NOMO-1 treated with DMSO at 0.1 percent for 48 hours (cell line): Measurements from ENCODE around the gene SPIN1.

Experiments used
- DNase-seq: peaks from one replicate; lab custom pipeline; 2025; ENCODE audit not compliant: unreplicated experiment; lab: John Stamatoyannopoulos, UW

Gene SPIN1

DNA sequence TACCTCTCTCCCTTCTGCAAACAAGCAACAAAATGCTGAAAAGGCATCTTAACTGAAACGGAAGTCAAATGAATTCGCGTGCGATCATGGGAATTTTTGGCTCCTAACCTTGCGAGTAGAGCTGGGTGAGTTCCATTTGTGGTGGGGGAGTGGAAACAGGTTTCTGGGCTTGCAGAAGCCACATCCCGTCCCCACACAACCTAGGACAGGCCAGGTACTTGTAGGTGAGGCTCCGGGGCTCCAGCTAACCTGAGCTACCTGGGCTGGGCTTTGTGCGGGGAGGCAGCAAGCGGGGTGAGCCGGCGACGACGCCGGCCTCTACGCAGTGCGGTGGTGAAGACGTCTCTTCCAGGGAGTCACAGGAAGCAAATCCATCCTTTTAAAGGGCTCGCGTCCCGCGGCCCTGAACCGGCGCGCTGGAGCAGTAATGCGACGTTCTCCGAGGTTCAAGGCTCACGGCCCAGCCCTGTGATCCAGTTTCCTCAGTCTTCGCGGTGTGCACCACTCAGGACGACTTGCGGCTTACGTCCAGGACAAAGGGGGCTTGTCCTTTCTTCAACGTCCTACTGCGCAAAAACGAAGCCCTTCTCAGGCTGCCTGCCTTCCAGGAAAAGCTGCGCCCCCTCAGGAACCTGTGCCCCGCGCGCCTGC is 567 bp upstream of the SPIN1 start:
- peak; percentile 24 for DNase-seq

DNA sequence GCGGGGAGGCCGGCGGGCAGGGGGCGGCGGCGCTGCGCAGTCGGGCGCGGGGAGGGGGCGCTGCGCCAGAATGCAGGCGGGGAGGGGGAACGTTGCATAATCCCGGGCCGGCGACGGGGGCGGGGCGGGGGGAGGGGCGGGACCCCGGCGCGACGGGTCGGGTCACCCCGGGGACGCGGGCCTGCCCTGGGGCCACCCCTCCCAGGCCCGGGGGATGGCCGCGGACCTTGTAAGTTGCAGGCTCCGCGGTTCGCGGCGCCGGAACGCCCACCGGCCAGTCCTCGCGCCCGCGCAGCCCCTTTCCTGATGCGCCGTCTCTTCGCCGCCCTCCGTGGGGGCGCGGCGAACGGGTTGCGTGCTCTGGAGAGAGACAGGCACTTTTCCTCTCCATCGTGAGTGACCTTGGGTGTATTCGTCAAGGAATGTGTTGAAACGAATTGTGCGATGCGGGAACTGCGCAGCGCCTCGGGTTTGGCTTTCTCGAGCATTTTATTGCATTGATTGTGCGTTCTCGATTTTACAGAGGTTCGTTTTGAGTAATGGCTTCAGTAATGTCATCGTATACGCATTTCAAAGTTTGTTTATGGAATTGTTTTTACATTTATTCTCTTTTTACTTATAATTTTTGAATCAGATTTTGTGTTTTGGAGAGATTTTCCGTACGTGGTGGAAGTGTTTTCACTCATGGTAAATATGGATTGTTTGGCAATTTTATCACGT is 802 bp downstream of the SPIN1 start:
- DNase-seq, result peak; percentile 27

DNA sequence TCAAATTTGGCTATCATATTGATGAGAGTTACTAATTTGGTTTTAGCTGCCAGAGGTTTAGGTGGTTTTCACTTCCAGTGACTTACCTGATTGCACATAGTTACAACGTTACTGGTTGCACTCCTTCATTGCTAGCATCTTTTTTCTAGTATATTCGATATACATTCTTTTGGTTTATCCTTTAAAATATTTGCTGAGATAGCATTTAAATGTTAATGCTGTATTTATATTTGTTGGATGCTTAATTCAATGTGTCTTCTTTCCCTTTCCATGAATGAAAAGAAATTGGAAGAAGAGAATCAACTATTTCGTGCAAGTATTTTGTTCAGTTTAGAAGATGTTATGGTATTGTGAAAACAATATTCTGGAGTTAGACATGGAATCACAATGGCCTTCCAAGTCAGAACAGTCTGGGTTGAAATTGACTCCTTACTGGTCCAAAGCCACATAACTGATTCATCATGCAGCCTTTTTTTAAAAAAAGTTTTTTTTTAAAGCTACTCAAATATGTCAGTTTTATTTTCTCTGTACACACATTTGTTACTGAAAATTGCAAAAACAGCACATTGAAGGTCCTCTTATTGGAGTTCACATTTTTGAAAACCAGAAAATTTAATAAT is 2.2 kb downstream of the SPIN1 start:
- DNase-seq, result no peak

DNA sequence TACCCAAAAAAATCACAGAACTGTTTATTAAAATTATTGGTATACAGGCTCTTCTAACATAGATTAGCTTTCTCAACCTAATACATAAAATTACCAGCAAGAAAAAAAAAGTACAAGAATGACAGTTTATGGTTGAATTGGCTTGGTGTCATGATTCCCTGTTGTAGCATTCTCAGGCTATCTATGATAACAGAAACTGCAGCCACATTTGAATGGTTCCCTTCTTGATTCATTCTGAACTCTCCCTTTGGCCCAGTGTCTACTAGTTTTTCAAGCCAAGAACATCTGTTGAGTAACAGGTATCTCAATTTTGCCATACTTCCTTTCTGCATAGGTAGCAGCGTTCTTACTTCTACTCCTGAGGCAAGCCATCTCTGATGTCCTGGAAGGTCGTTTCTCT is 3.0 kb downstream of the SPIN1 start:
- DNase-seq, result no peak

DNA sequence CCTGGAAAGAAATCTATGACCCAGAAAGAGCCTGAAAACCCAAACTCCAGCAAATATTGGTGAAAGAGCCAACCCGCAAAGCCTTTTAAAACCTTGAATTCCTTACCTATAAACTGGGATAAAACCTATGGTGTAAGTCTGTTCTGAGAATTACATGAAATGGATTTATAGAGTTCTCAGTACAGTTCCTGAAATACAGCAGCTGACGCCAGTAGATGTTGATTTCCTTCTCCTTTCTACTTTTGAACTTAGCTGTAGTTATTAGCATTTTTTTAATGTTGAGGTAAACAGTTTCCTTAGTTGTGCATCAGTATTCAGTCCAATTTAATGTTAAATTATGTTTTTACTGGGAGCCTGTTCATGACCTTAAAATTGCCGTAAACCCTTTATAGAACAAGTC is 3.7 kb downstream of the SPIN1 start:
- DNase-seq, result no peak

DNA sequence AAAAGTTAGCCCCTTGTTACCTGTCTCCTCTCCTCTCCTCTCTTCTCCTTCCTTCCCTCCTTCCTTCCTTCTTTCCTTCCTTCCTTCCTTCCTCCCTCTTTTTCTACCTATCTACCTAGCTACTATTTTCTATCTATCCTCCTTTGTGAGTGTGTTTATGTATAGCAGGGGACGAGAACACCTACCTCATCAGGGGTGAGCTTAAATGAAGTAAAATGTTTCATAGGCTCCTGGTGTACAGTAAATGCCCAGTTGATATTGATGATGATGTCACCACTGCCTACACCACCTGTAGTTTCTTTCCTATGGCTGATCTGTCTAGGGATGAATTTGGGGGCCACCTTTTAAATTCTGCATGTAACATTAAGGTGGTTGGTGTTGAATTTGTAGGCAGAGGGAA is 4.3 kb downstream of the SPIN1 start:
- DNase-seq, result no peak

DNA sequence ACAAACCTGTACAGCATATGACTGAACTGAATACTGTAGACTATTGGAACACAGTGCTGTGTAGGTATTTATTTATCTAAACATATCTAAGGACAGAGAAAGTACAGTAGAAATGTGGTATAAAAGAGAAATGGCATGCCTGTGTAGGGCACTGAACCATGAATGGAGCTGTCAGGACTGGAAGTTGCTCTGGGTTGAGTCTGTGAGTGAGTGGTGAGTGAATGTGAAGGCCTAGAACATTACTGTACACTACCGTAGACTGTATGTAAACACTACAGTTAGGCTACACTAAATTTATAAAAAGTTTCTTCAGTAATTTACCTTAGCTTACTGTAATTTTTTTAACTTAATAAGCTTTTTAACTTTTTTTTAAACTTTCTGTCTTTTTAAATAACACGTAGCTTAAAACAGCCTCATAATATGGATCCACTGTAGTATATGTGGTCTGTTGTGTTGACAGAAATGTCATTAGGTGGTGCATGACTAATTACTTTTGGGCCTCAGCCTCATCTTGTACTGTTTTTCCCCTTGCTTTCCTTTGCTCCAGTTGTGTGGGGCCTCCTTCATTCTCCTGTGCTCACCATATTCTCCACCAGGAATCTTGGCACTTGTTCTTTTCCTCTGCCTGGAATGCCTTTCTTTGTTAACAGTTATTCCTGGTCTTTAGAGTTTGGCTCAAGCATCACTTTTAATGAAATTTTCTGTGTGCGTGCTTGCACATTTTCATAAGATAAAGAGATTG is 8.8 kb downstream of the SPIN1 start:
- no peak for DNase-seq

DNA sequence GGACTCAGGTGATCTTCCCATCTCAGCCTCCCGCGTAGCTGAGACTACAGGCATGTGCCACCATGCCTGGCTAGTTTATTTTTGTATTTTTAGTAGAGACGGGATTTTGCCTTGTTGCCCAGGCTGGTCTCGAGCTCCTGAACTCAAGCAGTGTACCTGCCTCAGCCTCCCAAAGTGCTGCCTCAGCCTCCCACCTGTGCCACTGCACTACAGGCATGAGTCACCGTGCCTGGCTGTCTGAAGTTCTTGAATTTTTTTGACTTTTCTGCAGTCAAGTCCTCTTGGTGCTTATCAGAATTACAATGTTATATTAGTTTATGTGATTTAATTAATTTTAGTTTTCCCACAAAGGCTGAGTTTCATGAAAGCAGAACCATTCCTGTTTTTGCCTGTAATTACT is 9.8 kb downstream of the SPIN1 start:
- no peak for DNase-seq

DNA sequence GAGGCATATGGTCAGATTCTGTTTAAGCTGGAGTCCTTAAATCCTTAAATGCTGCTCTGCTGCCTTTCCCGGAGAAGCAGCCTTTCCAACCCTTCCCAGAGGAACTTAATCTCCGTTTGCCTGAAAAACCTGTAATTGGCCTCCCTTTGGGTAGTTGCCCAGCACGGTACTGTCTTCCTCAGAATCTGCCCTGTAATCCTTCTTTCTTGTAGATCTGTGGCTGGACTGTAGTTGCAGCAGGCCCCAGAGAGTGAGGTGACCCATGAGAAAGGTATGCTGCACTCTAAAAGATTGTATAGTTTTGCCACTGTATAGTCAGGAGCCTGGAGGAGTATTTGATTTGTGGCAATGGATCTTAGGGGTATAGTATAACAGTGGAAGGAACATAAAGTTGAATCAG is 11.7 kb downstream of the SPIN1 start:
- no peak for DNase-seq

DNA sequence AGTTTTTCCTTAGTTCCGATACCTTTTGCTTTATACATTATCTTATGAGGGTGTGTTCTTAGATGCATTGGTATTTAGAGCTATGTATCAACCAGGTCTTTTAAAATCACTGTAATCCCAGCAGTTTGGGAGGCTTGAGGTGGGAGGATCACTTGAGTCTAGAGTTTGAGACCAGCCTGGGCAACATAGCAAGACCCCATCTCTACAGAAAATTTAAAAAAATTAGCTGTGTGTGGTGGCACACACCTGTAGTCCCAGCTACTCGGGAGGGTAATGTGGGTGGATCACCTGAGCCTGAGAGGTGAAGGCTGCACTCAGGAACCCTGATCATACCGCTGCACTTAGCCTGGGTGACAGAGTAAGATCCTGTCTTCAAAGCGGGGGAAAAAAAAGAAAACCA is 15.1 kb downstream of the SPIN1 start:
- no peak for DNase-seq

DNA sequence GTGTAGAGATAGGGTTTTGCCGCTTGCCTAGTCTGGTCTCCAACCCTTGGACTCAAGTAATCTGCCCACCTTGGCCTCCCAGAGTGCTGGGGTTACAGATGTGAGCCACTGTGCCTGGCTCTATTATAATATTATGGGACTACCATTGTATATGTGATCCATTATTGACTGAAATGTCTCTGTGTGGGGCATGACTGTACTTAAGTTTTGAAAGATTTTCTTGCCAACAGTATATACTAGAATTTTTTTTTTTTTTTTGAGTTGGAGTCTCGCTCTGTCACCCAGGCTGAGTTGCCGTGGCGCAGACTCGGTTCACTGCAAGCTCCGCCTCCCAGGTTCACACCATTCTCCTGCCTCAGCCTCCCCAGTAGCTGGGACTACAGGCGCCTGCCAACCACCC is 17.8 kb downstream of the SPIN1 start:
- no peak for DNase-seq

DNA sequence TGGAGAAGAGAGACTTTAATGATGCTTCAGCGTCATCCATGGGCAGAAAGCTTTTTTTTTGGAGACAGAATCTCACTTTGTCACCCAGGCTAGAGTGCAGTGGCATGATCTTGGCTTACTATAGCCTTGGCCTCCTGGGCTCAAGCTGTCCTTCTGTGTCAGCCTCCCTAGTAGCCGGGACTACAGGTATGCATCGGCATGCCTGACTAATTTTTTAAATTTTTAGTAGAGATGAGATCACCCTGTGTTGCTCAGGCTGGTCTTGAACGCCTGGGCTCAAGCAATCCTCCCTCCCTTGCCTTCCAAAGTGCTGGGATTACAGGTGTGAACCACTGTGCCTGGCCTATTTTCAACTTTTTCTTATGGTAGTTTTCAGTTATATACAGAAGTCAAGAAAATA is 23.2 kb downstream of the SPIN1 start:
- no peak for DNase-seq

DNA sequence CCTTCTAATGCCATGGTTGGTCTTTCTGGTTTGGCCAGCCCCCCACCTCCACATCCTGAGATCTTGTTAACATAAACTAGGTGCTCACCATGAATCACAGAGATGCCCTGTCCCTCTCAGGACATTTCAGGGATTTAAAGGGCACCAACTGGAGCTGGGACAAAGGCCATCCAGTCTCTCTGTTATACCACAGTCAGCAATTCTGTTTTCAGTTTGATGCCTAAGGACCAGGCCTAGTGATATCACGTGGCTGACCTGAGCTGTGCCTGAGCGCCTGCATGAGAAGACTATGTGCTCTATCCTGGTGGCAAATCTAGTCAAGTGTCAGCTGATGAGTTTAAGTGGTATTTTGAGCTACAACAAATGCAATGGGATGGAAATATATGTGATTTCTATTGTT is 26.1 kb downstream of the SPIN1 start:
- no peak for DNase-seq

DNA sequence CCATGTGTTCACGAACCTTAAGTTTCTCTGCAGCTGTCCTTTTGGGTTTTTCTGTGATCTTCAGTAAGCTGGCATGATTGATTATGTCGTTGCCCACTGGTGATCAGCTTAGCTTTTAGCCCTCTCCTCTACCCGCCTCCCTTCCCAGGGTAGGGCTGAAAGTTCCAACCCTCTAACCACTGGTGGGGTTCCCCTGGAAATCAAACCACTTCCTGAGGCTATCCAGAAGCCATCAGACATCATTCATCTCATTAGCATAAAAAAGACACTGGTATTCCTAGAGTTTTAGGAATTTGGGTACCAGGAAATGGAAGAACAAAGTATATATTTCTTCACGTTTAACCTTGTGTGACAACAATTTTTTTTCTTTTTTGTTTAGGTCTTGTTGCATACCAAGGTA is 29.8 kb downstream of the SPIN1 start:
- DNase-seq, result no peak

DNA sequence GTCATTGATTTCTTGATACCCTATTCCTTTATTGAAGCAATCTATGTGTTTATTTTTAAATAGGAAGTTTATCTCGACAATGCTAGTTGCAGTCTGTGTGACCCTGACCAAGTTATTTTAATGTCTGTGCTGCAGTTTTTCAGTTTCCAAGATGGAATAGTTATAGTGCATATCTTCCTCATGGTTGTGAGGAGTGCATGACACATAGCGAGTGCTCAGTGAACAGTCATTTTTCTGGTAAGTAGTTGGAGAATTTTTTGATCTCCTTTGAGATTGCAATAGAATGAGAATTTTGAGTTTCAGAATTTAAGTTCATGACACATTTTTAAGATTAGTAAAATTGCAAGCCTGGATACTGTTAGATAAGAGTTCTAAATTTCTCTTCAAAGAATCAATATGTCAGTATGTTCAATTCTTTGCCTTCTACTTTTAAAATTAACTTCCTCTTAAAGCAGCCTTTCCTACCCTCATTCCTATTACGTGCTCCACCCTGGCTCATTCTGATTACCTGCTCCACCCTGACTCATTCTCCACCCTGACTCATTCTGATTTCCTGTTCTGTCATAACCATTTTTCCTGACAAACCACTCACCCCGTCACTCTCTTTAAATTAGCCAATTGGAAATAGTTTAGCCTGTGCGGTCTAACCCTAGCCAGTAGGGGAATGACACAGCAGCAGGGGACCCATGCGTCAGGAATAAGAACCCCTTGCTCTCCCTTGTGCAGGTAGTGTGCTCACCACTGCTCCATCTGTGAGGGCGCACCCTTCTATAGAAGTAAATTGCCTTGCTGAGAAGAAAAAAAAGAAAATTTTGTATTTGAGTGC is 30.7 kb downstream of the SPIN1 start:
- DNase-seq, result no peak

DNA sequence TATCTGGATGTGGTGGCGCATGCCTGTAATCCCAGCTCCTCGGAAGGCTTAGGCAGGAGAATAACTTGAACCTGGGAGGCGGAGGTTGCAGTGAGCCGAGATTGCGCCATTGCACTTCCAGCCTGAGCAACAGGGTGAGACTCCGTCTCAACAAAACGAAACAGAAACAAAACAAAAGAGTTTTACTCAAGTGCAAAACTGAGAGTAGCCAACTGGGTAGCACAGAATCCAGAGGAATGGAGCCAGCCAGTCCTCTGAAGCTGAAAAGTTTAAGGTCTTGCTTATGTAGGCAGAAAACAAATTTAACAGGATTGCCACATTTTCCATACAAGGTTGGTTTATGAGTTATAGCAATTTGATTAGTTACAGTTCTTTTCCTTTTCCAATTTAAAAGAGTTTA is 32.0 kb downstream of the SPIN1 start:
- no peak for DNase-seq

DNA sequence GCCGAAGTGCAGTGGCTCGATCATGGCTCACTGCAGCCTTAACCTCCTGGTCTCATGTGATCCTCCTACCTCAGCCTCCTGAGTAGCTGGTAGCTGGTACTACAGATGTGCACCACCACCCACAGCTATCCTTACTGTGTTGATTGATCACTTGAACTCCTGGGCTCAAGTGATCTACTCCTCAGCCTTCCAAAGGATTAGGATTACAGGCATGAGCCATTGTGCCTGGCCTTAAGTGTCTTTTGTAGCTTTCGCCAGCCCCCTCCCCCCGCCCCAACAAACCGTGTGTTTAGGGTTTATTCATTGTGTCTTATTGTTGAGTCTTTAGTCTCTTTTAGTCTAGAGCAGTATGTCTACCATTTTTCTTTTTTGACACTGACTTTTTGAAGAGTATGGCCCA is 33.1 kb downstream of the SPIN1 start:
- DNase-seq, result no peak

DNA sequence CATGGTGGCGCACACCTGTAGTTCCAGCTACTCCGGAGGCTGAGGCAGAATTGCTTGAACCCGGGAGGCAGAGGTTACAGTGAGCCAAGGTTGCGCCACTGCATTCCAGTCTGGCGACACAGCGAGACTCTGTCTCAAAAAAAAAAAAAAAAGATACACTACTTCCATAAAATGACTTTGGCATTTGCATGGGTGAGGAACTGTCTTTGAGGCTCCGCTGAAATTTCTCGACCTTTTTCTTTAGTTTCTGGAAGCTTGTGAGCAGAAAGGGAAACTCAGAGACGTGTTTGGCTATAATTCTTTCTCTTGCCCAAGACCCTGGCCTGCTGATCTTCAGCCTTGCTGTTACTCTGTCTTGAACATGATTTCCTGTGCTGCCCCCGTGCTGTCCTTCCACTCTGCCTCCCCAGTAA is 37.3 kb downstream of the SPIN1 start:
- peak; percentile 9 for DNase-seq

DNA sequence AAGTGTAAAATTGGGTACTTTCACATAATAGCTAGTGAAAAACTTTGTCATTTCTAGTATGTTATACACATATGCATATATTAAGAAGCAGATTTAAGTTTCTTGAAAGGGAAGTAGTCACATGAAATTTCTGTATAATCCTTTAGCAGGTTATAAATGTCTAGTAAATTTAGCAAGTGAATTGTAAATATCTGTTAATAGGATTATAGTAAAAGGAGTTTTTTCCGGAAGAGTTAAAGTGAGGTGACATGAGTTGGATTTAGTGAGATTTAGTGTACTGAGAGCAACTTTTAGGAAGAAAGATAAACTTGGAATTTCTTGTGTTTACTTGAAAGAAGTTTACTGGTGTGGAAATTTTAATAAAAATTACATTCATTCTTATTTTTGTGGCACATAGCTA is 38.4 kb downstream of the SPIN1 start:
- DNase-seq, result no peak

DNA sequence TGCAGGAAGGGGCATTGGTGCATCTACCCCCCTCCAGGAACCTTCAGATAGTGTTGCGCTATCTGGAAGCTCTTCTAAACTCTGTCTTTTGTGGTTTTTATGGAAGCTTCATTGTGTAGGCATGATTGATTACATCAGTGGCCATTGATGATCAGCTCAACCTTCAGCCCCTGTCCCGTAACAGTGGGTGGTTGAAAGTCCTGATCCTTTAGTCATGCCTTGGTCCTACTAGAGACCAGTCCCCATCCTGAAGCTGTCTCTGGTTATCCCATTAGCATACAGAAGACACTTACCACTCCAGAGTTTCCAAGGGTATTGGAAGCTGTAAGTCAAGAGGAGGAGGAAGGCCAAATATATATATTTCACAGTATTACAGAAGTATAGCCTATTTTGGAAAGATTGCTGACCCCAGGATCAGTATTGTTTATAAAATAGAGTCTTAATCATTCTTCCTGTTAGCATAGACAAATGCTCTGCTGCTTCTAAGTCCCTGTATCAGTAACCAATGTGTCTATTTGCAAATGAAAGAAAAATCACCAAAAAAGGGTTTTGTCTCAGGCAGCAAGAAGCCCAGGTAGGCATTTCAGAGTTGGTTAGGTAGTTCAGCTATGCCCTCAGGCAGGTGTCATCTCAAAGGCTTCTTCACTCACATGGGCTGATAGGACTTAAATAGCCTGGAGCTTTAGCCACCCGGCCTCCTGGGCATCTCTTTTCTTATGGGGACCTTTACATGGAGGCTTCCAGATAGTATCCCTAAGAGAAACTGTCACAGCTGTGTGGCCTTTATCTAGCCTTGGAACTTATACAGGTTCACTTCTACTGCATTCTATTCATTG is 41.6 kb downstream of the SPIN1 start:
- DNase-seq, result no peak
